Upper lobe of left lung (tissue), 4 donors: ENCODE results near the gene DRC7.

Experiments
- CTCF ChIP-seq, 6 experiments: fragments of 450-650 bp in 4 of 6; fragments of 200-600 bp in 2 of 6; sonication (generic) in 2 of 6; IDR thresholded peaks; one replicate each; pipeline ENCODE4 v1.5.1; 2016 to 2019; ENCODE audit warnings: antibody characterized with exemption in 6 of 6
- POLR2A ChIP-seq, 4 donors: fragments of 450-650 bp; IDR thresholded peaks; one replicate each; pipeline ENCODE4 v1.5.1; 2016 to 2017; ENCODE audit warnings: antibody characterized with exemption in 4 of 4, mild to moderate bottlenecking in 2 of 4
- POLR2AphosphoS5 ChIP-seq, 2 donors: sonication (generic); formaldehyde crosslinking; IDR thresholded peaks; one replicate each; pipeline ENCODE4 v1.5.1; 2017; ENCODE audit warnings: antibody characterized with exemption in 2 of 2

GRCh38 chr16:57656342-57656955 lies 38.2 kb upstream of the DRC7 start:
- TF ChIP-seq POLR2A (IDR thresholded peaks at IDR 0.05) (no peak), CTCF (IDR thresholded peaks at IDR 0.05) (no peak), POLR2AphosphoS5 (IDR thresholded peaks at IDR 0.05) (no peak)
